Measurements from ENCODE around the gene KLRB1. TPM values are rescaled to one million over a fixed set of nuclear protein-coding genes. Genes with fewer than 3 reads are reported as not detected.

KLRB1 gene
- polyA plus RNA-seq (2013, experiment 1 of 2), result not detected
- polyA plus RNA-seq (2013, experiment 2 of 2), result not detected

GRCh38 chr12:9607716-9608115 lies at the start of gene KLRB1:
TSS of gene KLRB1 (minus strand) at chr12:9607916. CDS start at chr12:9607839, 77 bp downstream.
- H2BK12ac ChIP-seq (ENCODE audit: low read length), result no peak within 1 kb of the TSS
- no peak within 1 kb of the TSS for H3K14ac ChIP-seq (ENCODE audit: low read length)
- no peak within 1 kb of the TSS for H3K27ac ChIP-seq (replicated peaks; ENCODE audit: low read length)
- no peak for DNase-seq (ENCODE audit: low spot score)
- no peak within 1 kb of the TSS for H2AK5ac ChIP-seq (ENCODE audit: low read depth, low read length)
- no peak within 1 kb of the TSS for H2BK5ac ChIP-seq (ENCODE audit: low read length)
- H3K4ac ChIP-seq (ENCODE audit: low read length), result no peak within 1 kb of the TSS
- H3K4me3 ChIP-seq (ENCODE audit: low read length in 2 of 2), result no peak within 1 kb of the TSS
- H3K79me1 ChIP-seq (ENCODE audit: low read depth, low read length), result no peaks in the 10 kb centered on the region
- no peak within 1 kb of the TSS for H4K8ac ChIP-seq (ENCODE audit: low read depth, low read length)
- no peak within 1 kb of the TSS for H3K9ac ChIP-seq (ENCODE audit: low read depth, low read length, poor library complexity)
- no peak within 1 kb of the TSS for H4K91ac ChIP-seq (ENCODE audit: low read depth, low read length, poor library complexity)
- H2BK15ac ChIP-seq (ENCODE audit: low read length), result no peak within 1 kb of the TSS
- no peaks in the 10 kb centered on the region for H3K27me3 ChIP-seq (ENCODE audit: control insufficient read depth in 3 of 3, insufficient read depth in 3 of 3, low read depth in 1 of 3, low read length in 3 of 3)
- H2AFZ ChIP-seq (ENCODE audit: low read length), result no peak within 1 kb of the TSS
- no peaks in the 10 kb centered on the region for H3K4me1 ChIP-seq (ENCODE audit: control insufficient read depth in 2 of 2, insufficient read depth in 1 of 2, low read depth in 1 of 2, low read length in 2 of 2)
- H3K36me3 ChIP-seq (replicated peaks in 1 of 2; ENCODE audit: control insufficient read depth in 2 of 2, insufficient read depth in 2 of 2, low read length in 2 of 2), result no peaks in the 10 kb centered on the region
- WGBS, 2 donors (ENCODE audit: extremely low coverage in 2 of 2, insufficient read length in 2 of 2, insufficient replicate concordance in 1 of 2), result no CpG with 5 or more reads among the region's 2 CpGs
- no peak within 1 kb of the TSS for H3K23ac ChIP-seq (ENCODE audit: low read depth, low read length, poor library complexity)
- H3K4me2 ChIP-seq (ENCODE audit: insufficient read depth, low read length, poor library complexity, severe bottlenecking), result no peak within 1 kb of the TSS
- peaks cover 0 to 4% of the 10 kb centered on the region in 2 donors for H3K9me3 ChIP-seq (replicated peaks in 1 of 2; ENCODE audit: control insufficient read depth in 2 of 2, insufficient read depth in 1 of 2, low read depth in 1 of 2, low read length in 2 of 2)
- no peak within 1 kb of the TSS for H3K18ac ChIP-seq (ENCODE audit: low read length)
- H2BK120ac ChIP-seq (ENCODE audit: low read depth, low read length), result no peak within 1 kb of the TSS

DNA sequence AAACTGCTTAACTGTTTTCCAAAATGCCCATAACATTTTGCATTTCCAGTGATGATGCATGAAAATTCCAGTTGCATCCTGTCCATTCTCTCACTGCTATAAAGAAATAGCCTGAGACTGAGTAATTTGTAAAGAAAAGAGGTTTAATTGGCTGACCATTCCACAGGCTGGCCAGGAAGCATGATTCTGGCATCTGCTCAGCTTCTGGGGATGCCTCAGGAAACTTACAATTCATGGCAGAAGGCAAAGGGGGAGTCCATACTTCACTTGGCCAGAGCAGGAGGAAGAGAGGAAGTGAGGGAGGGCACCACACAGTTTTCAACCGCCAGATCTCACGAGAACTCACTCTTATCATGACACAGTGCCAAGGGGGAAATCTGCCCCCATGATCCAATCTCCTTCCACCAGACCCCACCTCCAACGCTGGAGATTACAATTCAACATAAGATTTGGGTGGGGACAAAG lies 43.6 kb upstream of the KLRB1 start:
- H3K4me3 ChIP-seq (ENCODE audit: low read length in 2 of 2), result peak overlapping the region in 1 of 2 donors; percentile 42

DNA sequence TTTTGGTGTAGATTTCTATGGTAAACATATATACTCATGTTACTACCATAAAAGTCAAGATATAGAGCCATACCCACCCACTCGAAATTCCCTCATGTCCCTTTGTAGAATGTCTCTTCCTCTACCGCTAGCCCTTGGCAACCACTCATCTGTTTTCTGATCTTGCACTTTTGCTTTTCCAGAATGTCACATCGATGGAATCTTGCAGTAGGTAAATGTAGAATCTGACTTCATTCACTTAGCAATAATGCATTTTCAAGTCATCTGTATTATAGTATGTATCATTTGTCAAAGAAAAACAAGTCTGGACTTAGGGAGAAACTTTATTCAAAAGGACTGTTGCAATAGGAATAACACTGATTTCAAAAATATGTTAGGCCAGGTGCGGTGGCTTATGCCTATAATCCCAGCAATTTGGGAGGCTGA lies 42.4 kb upstream of the KLRB1 start:
- peaks cover 6% of the 10 kb centered on the region in 2 donors for H3K4me1 ChIP-seq (ENCODE audit: control insufficient read depth in 2 of 2, insufficient read depth in 1 of 2, low read depth in 1 of 2, low read length in 2 of 2)
- no peak overlapping the region for H3K4me3 ChIP-seq (ENCODE audit: low read length in 2 of 2)
- H3K14ac ChIP-seq (ENCODE audit: low read length), result no peak overlapping the region
- H2BK5ac ChIP-seq (ENCODE audit: low read length), result no peak overlapping the region
- no peak overlapping the region for H2BK120ac ChIP-seq (ENCODE audit: low read depth, low read length)
- no peak for DNase-seq (ENCODE audit: low spot score)
- no peak overlapping the region for H4K8ac ChIP-seq (ENCODE audit: low read depth, low read length)
- no peak overlapping the region for H3K27ac ChIP-seq (replicated peaks; ENCODE audit: low read length)
- H3K27me3 ChIP-seq (ENCODE audit: control insufficient read depth in 3 of 3, insufficient read depth in 3 of 3, low read depth in 1 of 3, low read length in 3 of 3), result no peaks in the 10 kb centered on the region
- no peak overlapping the region for H4K91ac ChIP-seq (ENCODE audit: low read depth, low read length, poor library complexity)
- no CpG with 5 or more reads among the region's 4 CpGs for WGBS, 2 donors (ENCODE audit: extremely low coverage in 2 of 2, insufficient read length in 2 of 2, insufficient replicate concordance in 1 of 2)
- peaks cover 0 to 7% of the 10 kb centered on the region in 2 donors for H3K9me3 ChIP-seq (replicated peaks in 1 of 2; ENCODE audit: control insufficient read depth in 2 of 2, insufficient read depth in 1 of 2, low read depth in 1 of 2, low read length in 2 of 2)
- no peak overlapping the region for H2BK12ac ChIP-seq (ENCODE audit: low read length)
- H3K18ac ChIP-seq (ENCODE audit: low read length), result no peak overlapping the region
- peaks cover 3 to 33% of the 10 kb centered on the region in 2 donors for H3K36me3 ChIP-seq (replicated peaks in 1 of 2; ENCODE audit: control insufficient read depth in 2 of 2, insufficient read depth in 2 of 2, low read length in 2 of 2)
- H3K23ac ChIP-seq (ENCODE audit: low read depth, low read length, poor library complexity), result no peak overlapping the region
- no peak overlapping the region for H3K9ac ChIP-seq (ENCODE audit: low read depth, low read length, poor library complexity)
- peaks cover 2% of the 10 kb centered on the region for H3K79me1 ChIP-seq (ENCODE audit: low read depth, low read length)
- H3K4me2 ChIP-seq (ENCODE audit: insufficient read depth, low read length, poor library complexity, severe bottlenecking), result no peak overlapping the region
- H2AK5ac ChIP-seq (ENCODE audit: low read depth, low read length), result no peak overlapping the region
- H2AFZ ChIP-seq (ENCODE audit: low read length), result no peak overlapping the region
- H3K4ac ChIP-seq (ENCODE audit: low read length), result no peak overlapping the region
- no peak overlapping the region for H2BK15ac ChIP-seq (ENCODE audit: low read length)

More for the DNA sequence above, 43.6 kb upstream of the KLRB1 start:
- peaks cover 3 to 44% of the 10 kb centered on the region in 2 donors for H3K36me3 ChIP-seq (replicated peaks in 1 of 2; ENCODE audit: control insufficient read depth in 2 of 2, insufficient read depth in 2 of 2, low read length in 2 of 2)
- H3K79me1 ChIP-seq (ENCODE audit: low read depth, low read length), result peaks cover 2% of the 10 kb centered on the region
- no peak overlapping the region for H4K91ac ChIP-seq (ENCODE audit: low read depth, low read length, poor library complexity)
- H3K9me3 ChIP-seq (replicated peaks in 1 of 2; ENCODE audit: control insufficient read depth in 2 of 2, insufficient read depth in 1 of 2, low read depth in 1 of 2, low read length in 2 of 2), result peaks cover 0 to 7% of the 10 kb centered on the region in 2 donors
- H2AK5ac ChIP-seq (ENCODE audit: low read depth, low read length), result no peak overlapping the region
- no peak overlapping the region for H2AFZ ChIP-seq (ENCODE audit: low read length)
- no peak overlapping the region for H3K14ac ChIP-seq (ENCODE audit: low read length)
- H3K18ac ChIP-seq (ENCODE audit: low read length), result no peak overlapping the region
- H2BK5ac ChIP-seq (ENCODE audit: low read length), result no peak overlapping the region
- no peak overlapping the region for H2BK120ac ChIP-seq (ENCODE audit: low read depth, low read length)
- WGBS, 2 donors (ENCODE audit: extremely low coverage in 2 of 2, insufficient read length in 2 of 2, insufficient replicate concordance in 1 of 2), result no CpG with 5 or more reads among the region's 3 CpGs
- H2BK15ac ChIP-seq (ENCODE audit: low read length), result no peak overlapping the region
- no peaks in the 10 kb centered on the region for H3K27me3 ChIP-seq (ENCODE audit: control insufficient read depth in 3 of 3, insufficient read depth in 3 of 3, low read depth in 1 of 3, low read length in 3 of 3)
- H3K4me2 ChIP-seq (ENCODE audit: insufficient read depth, low read length, poor library complexity, severe bottlenecking), result no peak overlapping the region
- no peak overlapping the region for H2BK12ac ChIP-seq (ENCODE audit: low read length)
- no peak overlapping the region for H3K23ac ChIP-seq (ENCODE audit: low read depth, low read length, poor library complexity)
- H3K9ac ChIP-seq (ENCODE audit: low read depth, low read length, poor library complexity), result no peak overlapping the region
- H3K4me1 ChIP-seq (ENCODE audit: control insufficient read depth in 2 of 2, insufficient read depth in 1 of 2, low read depth in 1 of 2, low read length in 2 of 2), result peaks cover 6% of the 10 kb centered on the region in 2 donors
- no peak for DNase-seq (ENCODE audit: low spot score)
- no peak overlapping the region for H3K27ac ChIP-seq (replicated peaks; ENCODE audit: low read length)
- no peak overlapping the region for H4K8ac ChIP-seq (ENCODE audit: low read depth, low read length)
- H3K4ac ChIP-seq (ENCODE audit: low read length), result no peak overlapping the region

DNA sequence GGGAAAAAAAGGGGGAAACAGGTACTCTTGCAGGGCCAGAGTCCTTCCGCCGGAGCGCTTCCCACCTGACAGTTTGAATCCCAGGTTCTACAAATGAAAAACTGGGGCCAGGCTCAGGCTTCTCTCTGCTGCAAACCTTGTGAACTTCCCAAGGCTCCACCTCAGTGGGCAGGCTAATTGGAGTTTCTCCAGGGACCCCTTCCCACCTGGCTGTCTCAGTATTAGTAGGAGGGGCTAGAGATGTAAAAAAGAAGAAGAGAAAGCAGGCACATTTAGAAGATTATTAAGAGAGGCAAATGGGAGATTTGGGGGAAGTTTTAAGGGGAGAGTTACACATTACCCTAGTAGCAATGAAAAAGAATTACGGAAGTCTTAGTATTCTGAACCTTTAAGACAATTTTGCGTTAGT lies 41.8 kb upstream of the KLRB1 start:
- no peak overlapping the region for H3K4ac ChIP-seq (ENCODE audit: low read length)
- no peaks in the 10 kb centered on the region for H3K27me3 ChIP-seq (ENCODE audit: control insufficient read depth in 3 of 3, insufficient read depth in 3 of 3, low read depth in 1 of 3, low read length in 3 of 3)
- H3K9me3 ChIP-seq (replicated peaks in 1 of 2; ENCODE audit: control insufficient read depth in 2 of 2, insufficient read depth in 1 of 2, low read depth in 1 of 2, low read length in 2 of 2), result peaks cover 0 to 7% of the 10 kb centered on the region in 2 donors
- H3K4me3 ChIP-seq (ENCODE audit: low read length in 2 of 2), result peak overlapping the region in 1 of 2 donors; percentile 76
- no peak overlapping the region for H3K18ac ChIP-seq (ENCODE audit: low read length)
- no peak for DNase-seq (ENCODE audit: low spot score)
- H2BK15ac ChIP-seq (ENCODE audit: low read length), result no peak overlapping the region
- no peak overlapping the region for H3K4me2 ChIP-seq (ENCODE audit: insufficient read depth, low read length, poor library complexity, severe bottlenecking)
- H3K79me1 ChIP-seq (ENCODE audit: low read depth, low read length), result peaks cover 2% of the 10 kb centered on the region
- H3K9ac ChIP-seq (ENCODE audit: low read depth, low read length, poor library complexity), result no peak overlapping the region
- no peak overlapping the region for H2BK12ac ChIP-seq (ENCODE audit: low read length)
- no peak overlapping the region for H2AFZ ChIP-seq (ENCODE audit: low read length)
- no peak overlapping the region for H2BK120ac ChIP-seq (ENCODE audit: low read depth, low read length)
- H3K23ac ChIP-seq (ENCODE audit: low read depth, low read length, poor library complexity), result no peak overlapping the region
- H4K8ac ChIP-seq (ENCODE audit: low read depth, low read length), result no peak overlapping the region
- no peak overlapping the region for H2AK5ac ChIP-seq (ENCODE audit: low read depth, low read length)
- no peak overlapping the region for H4K91ac ChIP-seq (ENCODE audit: low read depth, low read length, poor library complexity)
- peaks cover 3 to 27% of the 10 kb centered on the region in 2 donors for H3K36me3 ChIP-seq (replicated peaks in 1 of 2; ENCODE audit: control insufficient read depth in 2 of 2, insufficient read depth in 2 of 2, low read length in 2 of 2)
- no peak overlapping the region for H3K27ac ChIP-seq (replicated peaks; ENCODE audit: low read length)
- H3K14ac ChIP-seq (ENCODE audit: low read length), result no peak overlapping the region
- no peak overlapping the region for H2BK5ac ChIP-seq (ENCODE audit: low read length)
- H3K4me1 ChIP-seq (ENCODE audit: control insufficient read depth in 2 of 2, insufficient read depth in 1 of 2, low read depth in 1 of 2, low read length in 2 of 2), result peaks cover 6% of the 10 kb centered on the region in 2 donors
- no CpG with 5 or more reads among the region's 5 CpGs for WGBS, 2 donors (ENCODE audit: extremely low coverage in 2 of 2, insufficient read length in 2 of 2, insufficient replicate concordance in 1 of 2)

All from neuronal stem cell (in vitro differentiated cells).